Stimulated activated CD8-positive, alpha-beta memory T cell treated with anti-CD3 and anti-CD28 coated beads, Interleukin-15, amount 100 ng/mL, for 24 hours (primary cell): ENCODE measurements around the gene SDK1.

ENCODE experiments used
- DNase-seq: peaks from one replicate; pipeline ENCODE4 v3.0.0-alpha.2; 2020; ENCODE audit warnings: low read depth

Gene SDK1

GRCh38 chr7:3527496-3528124 lies 226.6 kb downstream of the SDK1 start:
- DNase-seq: no peak

- DNase-seq: no peak
Observed at GRCh38 chr7:3533040-3533439, 232.0 kb downstream of the SDK1 start.

GRCh38 chr7:3537210-3537875 lies 236.3 kb downstream of the SDK1 start:
- DNase-seq: no peak

GRCh38 chr7:3538041-3538440 lies 237.0 kb downstream of the SDK1 start:
- DNase-seq: no peak

- no peak for DNase-seq
Observed at GRCh38 chr7:3540456-3541220, 239.6 kb downstream of the SDK1 start.

- DNase-seq: no peak
Observed at GRCh38 chr7:3544202-3544601, 243.2 kb downstream of the SDK1 start.

GRCh38 chr7:3548815-3549214 lies 247.8 kb downstream of the SDK1 start:
- DNase-seq: no peak

GRCh38 chr7:3549601-3550000 lies 248.5 kb downstream of the SDK1 start:
- no peak for DNase-seq

GRCh38 chr7:3551536-3551935 lies 250.5 kb downstream of the SDK1 start:
- no peak for DNase-seq

- no peak for DNase-seq
Observed at GRCh38 chr7:3552499-3552898, 251.4 kb downstream of the SDK1 start.

- no peak for DNase-seq
Observed at GRCh38 chr7:3558400-3558799, 257.3 kb downstream of the SDK1 start.

GRCh38 chr7:3559278-3559677 lies 258.2 kb downstream of the SDK1 start:
- DNase-seq: no peak

GRCh38 chr7:3560495-3560894 lies 259.4 kb downstream of the SDK1 start:
- DNase-seq: no peak

GRCh38 chr7:3561932-3562331 lies 260.9 kb downstream of the SDK1 start:
- no peak for DNase-seq

- DNase-seq: no peak
Observed at GRCh38 chr7:3564231-3564630, 263.2 kb downstream of the SDK1 start.

GRCh38 chr7:3568516-3568915 lies 267.5 kb downstream of the SDK1 start:
- DNase-seq: no peak

- no peak for DNase-seq
Observed at GRCh38 chr7:3569643-3570042, 268.6 kb downstream of the SDK1 start.

GRCh38 chr7:3573151-3573550 lies 272.1 kb downstream of the SDK1 start:
- no peak for DNase-seq

GRCh38 chr7:3574386-3574785 lies 273.3 kb downstream of the SDK1 start:
- no peak for DNase-seq

- DNase-seq: no peak
Observed at GRCh38 chr7:3575753-3576531, 274.9 kb downstream of the SDK1 start.

- no peak for DNase-seq
Observed at GRCh38 chr7:3578399-3578798, 277.3 kb downstream of the SDK1 start.

- DNase-seq: no peak
Observed at GRCh38 chr7:3579638-3580219, 278.7 kb downstream of the SDK1 start.
